ENCODE measurements around the gene CHAC1. TPM values are rescaled to one million over a fixed set of nuclear protein-coding genes. Genes with fewer than 3 reads are reported as not detected.

The CHAC1 gene
- total RNA-seq, 1 donor from 2014 or later = 45.6 TPM

DNA sequence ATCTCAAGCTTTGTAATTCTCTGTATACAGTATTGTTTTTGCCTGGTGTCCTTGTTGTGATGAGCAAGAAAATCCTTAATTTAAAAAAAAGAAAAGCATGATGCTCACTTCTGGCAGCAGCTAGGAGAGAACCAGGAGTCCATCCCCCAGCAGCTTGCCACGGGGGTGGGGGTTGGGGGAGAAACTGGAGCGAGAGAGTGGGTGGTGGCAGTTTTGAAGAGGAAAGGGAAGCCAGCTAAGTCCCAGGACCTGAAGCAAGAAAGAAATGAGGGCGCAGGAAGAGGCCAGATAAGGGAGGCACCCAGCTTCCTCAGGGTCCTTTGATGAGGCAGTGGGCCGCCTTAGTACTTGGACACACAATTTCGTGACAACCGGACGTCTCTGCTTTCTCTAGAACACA lies 23.5 kb downstream of the CHAC1 start:
- H3K36me3 Mint-ChIP-seq (ENCODE audit: unreplicated experiment) = no peaks in the 10 kb centered on the region
- H3K27ac Mint-ChIP-seq (ENCODE audit: unreplicated experiment) = peak overlapping the region; percentile 64
- H3K4me3 Mint-ChIP-seq (ENCODE audit: unreplicated experiment) = no peak overlapping the region
- DNase-seq = no peak
- H3K27me3 Mint-ChIP-seq (ENCODE audit: unreplicated experiment) = peaks cover 3% of the 10 kb centered on the region
- peaks cover 3% of the 10 kb centered on the region for H3K9me3 Mint-ChIP-seq (ENCODE audit: unreplicated experiment)
- TF ChIP-seq, protein P1, sequence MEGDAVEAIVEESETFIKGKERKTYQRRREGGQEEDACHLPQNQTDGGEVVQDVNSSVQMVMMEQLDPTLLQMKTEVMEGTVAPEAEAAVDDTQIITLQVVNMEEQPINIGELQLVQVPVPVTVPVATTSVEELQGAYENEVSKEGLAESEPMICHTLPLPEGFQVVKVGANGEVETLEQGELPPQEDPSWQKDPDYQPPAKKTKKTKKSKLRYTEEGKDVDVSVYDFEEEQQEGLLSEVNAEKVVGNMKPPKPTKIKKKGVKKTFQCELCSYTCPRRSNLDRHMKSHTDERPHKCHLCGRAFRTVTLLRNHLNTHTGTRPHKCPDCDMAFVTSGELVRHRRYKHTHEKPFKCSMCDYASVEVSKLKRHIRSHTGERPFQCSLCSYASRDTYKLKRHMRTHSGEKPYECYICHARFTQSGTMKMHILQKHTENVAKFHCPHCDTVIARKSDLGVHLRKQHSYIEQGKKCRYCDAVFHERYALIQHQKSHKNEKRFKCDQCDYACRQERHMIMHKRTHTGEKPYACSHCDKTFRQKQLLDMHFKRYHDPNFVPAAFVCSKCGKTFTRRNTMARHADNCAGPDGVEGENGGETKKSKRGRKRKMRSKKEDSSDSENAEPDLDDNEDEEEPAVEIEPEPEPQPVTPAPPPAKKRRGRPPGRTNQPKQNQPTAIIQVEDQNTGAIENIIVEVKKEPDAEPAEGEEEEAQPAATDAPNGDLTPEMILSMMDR (IDR thresholded peaks at IDR 0.05; ENCODE audit: partially characterized antibody, unreplicated experiment) = no peak
- H3K4me1 Mint-ChIP-seq (ENCODE audit: low read depth, unreplicated experiment) = peaks cover 9% of the 10 kb centered on the region

DNA sequence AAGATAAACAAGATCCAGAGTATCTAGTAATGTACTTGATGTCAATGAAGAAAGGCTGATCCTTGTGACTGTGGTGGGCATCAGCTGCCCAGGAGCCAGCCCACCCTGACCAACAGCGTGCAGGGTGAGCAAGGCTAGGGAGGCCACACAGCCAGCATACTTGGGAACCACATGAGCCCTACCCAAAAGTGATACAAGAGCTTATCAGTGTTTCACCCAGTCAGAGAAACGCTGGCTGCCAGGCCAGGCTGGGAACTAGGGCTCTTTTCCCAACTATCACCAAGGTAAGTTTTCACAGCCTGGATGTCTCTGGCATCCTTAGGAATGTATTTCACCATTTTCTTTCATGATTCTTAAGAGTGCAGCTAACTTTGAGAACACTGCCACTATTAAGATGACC lies 24.9 kb downstream of the CHAC1 start:
- DNase-seq = no peak
- Mint-ChIP-seq H3K4me1 (ENCODE audit: low read depth, unreplicated experiment) (peaks cover 9% of the 10 kb centered on the region), H3K4me3 (ENCODE audit: unreplicated experiment) (no peak overlapping the region), H3K27ac (ENCODE audit: unreplicated experiment) (no peak overlapping the region), H3K9me3 (ENCODE audit: unreplicated experiment) (peaks cover 3% of the 10 kb centered on the region), H3K36me3 (ENCODE audit: unreplicated experiment) (no peaks in the 10 kb centered on the region), H3K27me3 (ENCODE audit: unreplicated experiment) (peaks cover 3% of the 10 kb centered on the region)
- TF ChIP-seq, protein P1 (IDR thresholded peaks at IDR 0.05; ENCODE audit: partially characterized antibody, unreplicated experiment) = no peak

DNA sequence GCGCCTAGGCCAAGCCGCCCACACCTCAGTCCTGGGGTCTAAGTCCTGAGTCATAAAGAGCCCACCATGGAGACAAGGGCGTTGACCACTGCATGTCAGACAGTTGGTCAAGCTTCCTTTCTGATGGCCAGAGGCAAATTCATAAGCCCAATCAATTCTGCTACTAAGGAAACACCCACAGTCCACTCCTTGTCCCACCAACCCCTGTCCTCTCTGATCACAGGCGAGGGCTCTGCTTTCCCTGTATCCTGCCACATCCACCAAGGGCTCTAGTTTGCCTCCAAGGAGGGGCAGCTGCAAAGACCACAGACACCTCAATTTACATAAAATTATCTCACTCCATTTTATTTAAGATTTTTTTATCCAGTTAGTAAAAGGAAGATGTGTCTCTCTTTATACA lies 25.3 kb downstream of the CHAC1 start:
- Mint-ChIP-seq H3K4me1 (ENCODE audit: low read depth, unreplicated experiment) (peaks cover 9% of the 10 kb centered on the region), H3K9me3 (ENCODE audit: unreplicated experiment) (peaks cover 2% of the 10 kb centered on the region), H3K27ac (ENCODE audit: unreplicated experiment) (no peak overlapping the region), H3K27me3 (ENCODE audit: unreplicated experiment) (peaks cover 3% of the 10 kb centered on the region), H3K36me3 (ENCODE audit: unreplicated experiment) (no peaks in the 10 kb centered on the region), H3K4me3 (ENCODE audit: unreplicated experiment) (no peak overlapping the region)
- TF ChIP-seq, protein P1 (IDR thresholded peaks at IDR 0.05; ENCODE audit: partially characterized antibody, unreplicated experiment) = no peak
- DNase-seq = no peak

DNA sequence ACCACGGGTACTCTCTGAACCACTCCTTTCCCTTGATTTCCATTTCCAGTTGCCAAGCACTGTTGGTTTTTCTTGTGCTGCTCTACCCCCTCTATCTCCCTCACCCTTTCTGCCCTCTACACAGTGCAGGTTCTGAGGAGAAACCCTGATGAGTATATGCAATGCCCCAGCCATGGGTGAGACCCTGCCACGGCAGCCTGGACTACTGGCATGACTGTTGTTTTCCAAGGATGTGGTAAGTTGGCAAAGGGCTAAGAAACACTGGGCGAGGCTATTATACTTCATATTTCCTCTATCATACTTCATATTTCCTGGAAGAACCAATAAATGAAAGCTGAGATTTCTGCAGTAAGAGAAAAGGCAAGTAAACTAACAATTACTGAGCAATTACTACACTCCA lies 27.9 kb downstream of the CHAC1 start:
- Mint-ChIP-seq H3K36me3 (ENCODE audit: unreplicated experiment) (no peaks in the 10 kb centered on the region), H3K27me3 (ENCODE audit: unreplicated experiment) (peaks cover 1% of the 10 kb centered on the region), H3K9me3 (ENCODE audit: unreplicated experiment) (peaks cover 2% of the 10 kb centered on the region), H3K4me3 (ENCODE audit: unreplicated experiment) (no peak overlapping the region), H3K27ac (ENCODE audit: unreplicated experiment) (no peak overlapping the region), H3K4me1 (ENCODE audit: low read depth, unreplicated experiment) (peaks cover 6% of the 10 kb centered on the region)
- TF ChIP-seq, protein P1 (IDR thresholded peaks at IDR 0.05; ENCODE audit: partially characterized antibody, unreplicated experiment) = no peak
- no peak for DNase-seq

DNA sequence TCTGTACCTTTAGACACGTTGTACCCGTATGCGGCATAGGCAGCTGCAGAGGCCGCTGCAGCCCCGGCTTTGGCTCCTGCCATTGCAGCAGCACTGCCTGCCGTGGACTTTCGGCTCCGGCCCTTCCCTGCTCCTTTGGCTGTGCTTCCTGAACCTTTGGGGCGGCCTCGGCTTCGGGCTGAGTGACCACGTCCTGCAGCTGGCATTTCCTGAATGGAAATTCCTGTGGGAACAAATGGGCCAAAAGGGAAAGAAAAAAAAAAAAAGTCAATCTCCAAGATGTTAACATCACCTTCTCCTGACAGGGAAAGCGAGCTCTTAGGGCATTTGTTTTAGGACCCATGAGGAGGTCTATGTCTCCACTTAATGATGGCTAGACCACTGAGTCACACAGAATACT lies 29.6 kb downstream of the CHAC1 start:
- Mint-ChIP-seq H3K27ac (ENCODE audit: unreplicated experiment) (no peak overlapping the region), H3K36me3 (ENCODE audit: unreplicated experiment) (no peaks in the 10 kb centered on the region), H3K27me3 (ENCODE audit: unreplicated experiment) (peaks cover 1% of the 10 kb centered on the region), H3K4me1 (ENCODE audit: low read depth, unreplicated experiment) (no peaks in the 10 kb centered on the region), H3K9me3 (ENCODE audit: unreplicated experiment) (no peaks in the 10 kb centered on the region), H3K4me3 (ENCODE audit: unreplicated experiment) (no peak overlapping the region)
- no peak for DNase-seq
- TF ChIP-seq, protein P1 (IDR thresholded peaks at IDR 0.05; ENCODE audit: partially characterized antibody, unreplicated experiment) = no peak

Data from glutamatergic neuron (in vitro differentiated cells).